HG03342 (cell line): ENCODE data around the gene CRYAB.

Experiments used
- ATAC-seq: cut with Tn5 transposase; IDR thresholded peaks from one replicate; pipeline ENCODE4 v1.9.1; 2021; ENCODE audit warnings: mild to moderate bottlenecking, moderate library complexity; ENCODE audit not compliant: unreplicated experiment

CRYAB gene, protein sequence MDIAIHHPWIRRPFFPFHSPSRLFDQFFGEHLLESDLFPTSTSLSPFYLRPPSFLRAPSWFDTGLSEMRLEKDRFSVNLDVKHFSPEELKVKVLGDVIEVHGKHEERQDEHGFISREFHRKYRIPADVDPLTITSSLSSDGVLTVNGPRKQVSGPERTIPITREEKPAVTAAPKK

DNA sequence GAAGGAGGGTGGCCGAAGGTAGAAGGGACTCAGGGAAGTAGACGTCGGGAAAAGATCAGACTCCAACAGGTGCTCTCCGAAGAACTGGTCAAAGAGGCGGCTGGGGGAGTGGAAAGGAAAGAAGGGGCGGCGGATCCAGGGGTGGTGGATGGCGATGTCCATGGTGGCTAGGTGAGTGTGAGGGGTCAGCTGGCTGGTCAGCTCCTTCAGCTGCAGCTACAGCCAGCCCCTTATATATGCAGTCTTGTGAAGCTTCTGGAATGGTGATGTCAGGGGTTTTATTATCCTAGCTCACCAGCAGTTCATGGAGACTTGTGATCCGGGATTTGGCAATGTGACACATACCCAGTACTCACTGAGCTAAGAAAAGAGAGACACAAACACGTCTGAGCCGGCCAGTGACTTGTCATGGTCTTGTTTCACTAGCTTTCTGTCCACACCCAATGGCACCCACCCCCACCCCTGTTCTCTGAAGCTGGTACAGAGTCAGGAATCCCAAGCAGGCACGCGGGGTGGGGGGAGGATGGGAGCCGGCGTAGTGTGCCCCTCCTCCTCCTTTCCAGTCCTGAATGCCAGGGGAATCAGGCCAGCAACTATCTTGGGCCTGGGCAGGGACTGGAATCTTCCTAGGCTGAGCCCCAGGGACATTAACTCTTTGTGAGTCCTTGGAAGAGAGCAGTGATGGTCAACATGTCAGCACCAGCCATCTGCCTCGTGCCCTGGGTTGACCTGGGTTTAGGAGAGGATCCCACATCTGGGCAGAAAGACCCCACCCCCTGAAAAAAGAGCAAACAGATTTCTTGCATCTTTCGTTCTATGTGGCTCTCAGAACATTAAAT is at the start of gene CRYAB:
Gene CRYAB, minus strand, starts transcription at position 208 of the 839 bp plus-strand sequence. Its CDS starts 46 bp downstream, at position 162.
- no peak for ATAC-seq

DNA sequence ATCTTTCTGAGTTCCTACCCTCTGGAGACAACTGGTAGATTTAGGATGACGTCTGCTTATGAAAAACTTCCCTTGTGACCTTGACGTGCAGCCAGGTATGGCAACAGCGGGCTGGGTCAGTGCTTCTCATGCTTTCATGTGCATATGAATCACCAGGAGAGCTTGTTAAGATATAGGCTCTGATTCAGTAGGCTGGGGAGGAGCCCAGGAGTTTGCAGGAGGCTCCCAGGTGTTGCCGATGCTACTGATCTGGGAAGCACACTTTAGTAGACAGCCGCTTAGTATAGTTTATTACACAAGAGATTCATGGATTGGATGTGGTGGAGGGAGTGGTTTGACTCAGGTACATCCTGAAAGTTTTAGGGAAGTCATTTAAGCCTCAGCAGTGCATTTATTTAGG is 49.3 kb upstream of the CRYAB start:
- ATAC-seq: no peak

DNA sequence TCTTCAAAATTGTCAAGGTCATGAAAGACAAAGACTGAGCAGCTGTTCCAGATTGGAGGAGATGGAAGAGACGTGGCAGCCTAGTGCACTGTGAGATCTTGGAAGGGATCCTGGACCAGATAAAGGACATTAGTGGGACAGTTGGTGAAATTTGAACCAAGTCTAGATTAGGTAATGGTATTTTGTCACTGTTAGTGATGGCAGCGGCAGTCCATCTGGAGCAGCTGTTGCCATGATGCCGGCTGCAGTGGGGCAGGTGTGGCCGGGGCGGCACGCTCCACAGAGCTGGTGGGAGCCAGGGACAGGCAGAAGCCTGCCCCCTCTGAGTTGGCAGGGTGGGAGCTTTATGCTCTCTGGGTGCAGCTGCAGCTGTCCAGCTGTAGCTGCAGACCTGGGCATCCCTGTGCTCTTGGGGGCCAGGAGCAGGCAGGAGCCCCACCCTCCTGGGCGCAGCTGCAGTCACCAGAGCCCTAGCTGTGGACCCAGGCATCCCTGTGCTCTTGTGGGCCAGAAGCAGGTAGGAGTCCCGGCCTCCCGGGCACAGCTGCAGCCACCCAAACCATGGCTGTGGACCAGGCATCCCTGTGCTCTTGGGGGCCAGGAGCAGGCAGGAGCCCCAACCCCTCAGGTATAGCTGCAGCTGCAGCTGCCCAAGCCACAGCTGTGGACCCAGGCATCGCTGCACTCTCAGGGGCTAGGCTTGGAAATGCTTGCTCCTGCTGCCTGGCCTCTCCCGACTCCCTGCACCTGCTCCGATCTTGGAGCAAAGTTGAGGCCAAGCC is 46.3 kb upstream of the CRYAB start:
- ATAC-seq: no peak

DNA sequence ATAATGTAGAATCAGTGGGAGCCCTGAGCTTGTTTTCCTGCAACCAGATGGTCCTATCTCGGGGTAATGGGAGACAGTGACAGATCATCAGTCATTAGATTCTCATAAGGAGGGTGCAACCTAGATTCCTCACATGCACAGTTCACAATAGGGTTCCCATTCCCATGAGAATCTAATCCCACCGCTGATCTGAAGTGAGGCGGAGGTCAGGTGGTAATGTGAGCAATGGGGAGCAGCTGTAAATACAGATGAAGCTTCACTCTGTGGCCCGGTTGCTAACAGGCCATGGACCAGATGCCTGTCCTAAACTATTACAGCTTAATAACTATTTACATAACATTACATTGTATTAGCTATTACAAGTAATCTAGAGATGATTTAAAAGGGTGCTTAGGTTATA is 42.6 kb upstream of the CRYAB start:
- no peak for ATAC-seq

DNA sequence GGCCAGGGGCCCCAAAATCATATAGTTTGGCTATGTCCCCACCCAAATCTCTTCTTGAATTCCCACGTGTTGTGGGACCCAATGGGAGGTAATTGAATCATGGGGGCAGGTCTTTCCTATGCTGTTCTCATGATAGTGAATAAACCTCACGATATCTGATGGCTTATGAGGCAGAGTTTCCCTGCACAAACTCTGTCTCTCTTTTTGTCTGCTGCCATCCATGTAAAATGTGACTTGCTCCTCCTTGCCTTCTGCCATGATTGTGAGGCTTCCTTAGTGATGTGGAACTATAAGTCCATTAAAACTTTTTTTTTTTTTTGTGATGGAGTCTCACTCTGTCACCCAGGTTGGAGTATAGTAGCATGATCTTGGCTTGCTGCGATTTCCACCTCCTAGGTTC is 40.0 kb upstream of the CRYAB start:
- ATAC-seq: no peak

DNA sequence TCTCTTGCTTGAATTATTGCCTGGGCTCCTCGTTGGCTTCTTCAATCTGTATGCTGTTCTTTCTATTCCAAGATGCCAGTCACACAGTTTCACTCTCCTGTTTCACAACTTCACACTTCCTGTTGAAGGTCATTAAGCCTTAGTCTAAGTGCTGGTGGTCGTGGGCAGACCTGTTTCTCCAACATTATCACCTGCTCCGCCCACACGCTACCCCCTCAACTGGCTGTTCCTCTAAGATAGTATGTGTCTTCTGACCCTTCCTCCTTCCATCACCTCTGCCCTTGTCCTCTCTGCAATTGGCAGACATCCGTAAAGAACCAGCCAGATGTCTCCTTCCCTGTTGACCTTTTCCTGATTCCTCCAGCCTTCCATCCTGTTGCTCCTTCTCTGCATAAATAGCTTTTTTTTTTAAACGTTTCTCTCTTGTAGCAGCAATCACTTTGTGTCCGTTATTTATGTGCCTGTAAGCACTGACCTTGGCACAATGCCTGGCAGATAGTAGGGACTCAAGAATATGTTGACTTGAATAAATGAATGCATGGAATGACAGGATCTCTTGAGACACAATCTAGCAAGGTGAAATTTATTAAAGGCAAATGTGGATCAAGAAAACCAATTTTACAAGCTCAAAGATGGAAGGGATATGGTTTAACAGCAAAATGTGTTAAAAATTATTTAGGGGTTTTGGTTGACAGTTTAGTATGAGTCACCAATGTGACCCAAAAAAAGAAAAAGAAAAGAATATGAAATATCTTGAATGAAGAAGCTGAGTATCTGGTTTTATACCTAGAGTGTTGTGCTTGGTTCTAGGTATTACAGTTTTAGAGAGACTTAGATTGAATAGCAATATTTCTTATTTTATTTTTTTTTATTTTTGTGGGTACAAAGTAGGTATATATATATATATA is 38.2 kb upstream of the CRYAB start:
- ATAC-seq: no peak

DNA sequence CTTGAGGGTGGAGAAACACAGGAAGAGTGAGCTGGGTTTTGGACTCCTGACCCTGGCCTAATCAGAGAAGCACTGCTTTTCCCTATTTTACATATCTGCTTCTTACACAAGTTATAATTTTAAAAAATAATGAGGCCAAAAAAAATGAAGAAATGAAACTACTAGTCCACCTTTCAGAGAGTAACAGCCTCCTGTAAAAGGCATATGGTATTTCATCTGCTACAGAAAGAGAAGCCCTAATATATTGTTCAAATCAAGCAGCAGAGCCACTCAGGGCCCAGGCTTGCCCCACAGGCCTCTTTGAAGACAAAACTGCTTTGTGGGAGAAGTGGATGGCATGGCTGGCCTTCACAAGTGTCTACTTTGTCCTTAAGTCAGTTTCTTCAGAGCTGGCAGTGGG is 35.6 kb upstream of the CRYAB start:
- no peak for ATAC-seq

DNA sequence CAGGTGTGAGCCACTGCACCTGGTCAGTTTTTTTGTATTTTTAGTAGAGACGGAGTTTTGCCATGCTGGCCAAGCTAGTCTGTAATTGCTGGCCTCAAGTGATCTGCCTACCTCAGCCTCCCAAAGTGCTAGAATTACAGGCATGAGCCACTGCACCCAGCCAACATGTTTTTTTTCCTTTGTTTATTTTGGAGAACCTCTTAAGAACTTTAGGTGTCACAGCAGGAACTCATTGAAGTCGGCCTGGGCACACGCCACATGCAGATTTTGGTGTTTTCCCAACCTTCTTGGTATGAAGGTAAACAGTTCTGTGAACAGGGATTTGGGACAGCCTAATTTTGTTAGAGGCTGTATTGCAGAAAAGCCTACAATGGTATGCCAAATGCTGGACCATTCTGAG is 34.9 kb upstream of the CRYAB start:
- no peak for ATAC-seq

DNA sequence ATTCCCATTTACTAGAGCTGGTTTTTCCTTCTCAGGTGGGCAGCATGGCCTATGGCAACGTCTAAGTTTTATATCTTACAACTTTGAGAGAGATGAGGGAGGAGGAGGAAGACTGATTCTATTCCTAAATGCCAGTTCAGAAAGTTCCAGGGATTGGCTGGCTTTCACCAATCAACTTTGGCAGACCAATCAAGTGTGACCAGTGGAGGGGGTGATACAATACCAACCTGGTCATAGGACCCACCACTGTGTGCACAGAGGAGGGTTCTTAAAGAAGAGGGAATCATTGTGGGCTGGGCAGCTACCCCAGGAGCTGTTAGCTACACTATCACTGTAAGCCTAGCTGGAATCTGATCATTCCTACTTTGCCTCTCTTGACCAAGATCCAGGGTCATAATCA is 33.6 kb upstream of the CRYAB start:
- no peak for ATAC-seq

DNA sequence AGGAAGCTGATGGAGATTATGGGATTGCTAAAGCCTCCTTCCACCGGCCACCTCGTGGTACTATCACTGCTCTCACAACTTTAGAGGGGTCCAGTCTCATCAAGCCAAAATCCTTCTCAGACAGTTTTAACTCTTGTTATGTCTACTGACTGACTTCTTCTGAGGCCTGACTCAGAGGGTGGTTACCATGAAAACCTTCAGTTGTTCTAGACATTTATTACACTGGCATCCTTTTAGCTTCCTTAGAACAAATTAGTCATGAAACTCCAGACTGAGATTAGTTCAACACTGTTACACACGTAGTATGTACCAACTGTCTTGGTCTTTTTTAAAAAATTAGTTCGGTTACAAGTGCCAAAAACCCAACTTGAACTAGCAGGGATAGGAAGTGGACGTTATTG is 33.1 kb upstream of the CRYAB start:
- ATAC-seq: no peak

DNA sequence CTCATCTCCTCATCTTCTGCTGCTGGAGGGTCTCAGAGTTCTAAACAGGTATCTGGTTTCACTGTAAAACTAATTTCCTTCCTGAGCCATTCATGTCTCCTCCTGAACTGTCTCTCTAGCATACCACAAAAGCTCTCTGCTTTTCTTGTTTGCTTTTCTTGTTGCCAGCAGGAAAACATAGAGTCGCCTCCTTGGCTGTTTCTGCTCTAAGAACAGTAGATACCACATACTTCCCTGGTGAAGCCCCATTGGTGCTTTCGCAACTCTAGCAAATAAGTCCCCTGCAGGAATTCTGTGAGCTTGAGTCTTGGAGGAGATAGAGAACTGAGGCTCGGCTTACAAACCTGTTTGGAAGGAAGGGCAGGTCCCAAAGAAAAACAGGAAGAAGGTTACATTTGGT is 32.6 kb upstream of the CRYAB start:
- ATAC-seq: no peak

DNA sequence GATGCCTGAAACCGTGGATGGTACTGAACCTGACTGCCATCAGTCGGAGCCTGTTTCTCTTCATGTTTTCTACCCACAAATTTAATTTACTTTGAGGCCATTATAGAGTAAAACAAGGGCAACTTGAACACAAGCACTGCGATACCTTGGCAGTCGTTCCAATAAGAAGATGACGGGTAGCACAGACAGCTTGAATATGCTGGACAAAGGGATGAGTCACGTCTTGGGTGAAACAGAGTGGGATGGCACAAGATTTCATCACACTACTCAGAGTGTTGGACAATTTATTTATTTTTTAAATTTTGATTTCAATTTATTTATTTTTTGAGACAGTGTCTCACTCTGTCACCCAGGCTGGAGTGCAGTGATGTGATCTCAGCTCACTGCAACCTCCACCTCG is 31.3 kb upstream of the CRYAB start:
- no peak for ATAC-seq

DNA sequence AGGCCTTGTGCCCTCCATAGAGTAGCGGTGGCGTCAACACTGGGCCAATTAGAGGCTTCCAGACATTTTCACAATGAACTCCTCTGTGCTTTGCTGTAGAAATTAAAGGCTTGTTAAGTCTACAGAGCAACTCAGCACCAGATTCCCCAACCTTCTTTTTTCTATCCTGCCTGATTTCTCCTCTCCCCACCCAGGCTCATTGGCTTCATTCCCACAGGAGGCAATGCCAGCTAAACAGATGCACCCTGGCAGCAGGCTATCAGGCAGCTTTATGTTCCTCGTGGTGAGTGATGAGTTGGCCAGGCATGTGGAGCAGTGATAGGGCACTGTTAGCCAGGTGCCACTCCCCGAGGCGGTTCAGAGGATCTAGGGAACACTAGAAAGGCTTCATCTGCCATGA is 30.4 kb upstream of the CRYAB start:
- ATAC-seq: no peak

DNA sequence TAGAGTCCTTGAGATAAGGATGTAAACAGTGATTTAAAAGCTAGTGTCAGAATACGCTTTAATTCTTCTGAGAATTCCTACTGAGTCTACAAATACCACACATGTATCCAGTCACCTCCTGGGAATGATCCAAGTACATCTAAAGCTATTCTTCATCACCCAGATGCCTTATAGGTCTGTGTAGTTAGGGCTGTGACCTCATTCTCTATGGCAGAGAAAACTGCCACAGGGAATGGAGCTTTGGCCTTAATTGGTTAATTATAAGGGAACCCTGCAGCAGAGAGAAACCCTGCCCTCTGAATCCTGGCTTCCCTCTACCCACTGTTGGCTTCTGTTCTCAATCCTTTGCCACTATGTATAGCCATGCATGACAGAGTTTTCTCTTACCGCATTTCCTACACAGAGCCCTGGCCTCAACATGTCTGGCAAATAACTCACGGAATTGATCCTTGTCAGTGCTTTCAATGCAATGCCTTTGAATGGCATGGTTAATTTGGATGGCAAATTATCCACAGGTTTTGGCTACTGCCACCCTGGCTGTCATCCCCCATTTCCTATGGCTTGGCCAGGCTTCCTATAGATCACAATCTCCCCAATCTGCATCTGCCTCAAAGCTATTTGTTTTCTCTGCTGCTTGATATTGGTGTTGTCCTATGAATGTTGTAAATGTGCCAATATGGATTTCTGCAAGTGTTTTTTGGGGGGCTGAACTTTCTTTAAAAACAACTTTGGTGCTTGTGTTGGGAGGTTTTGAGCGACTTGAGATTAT is 28.4 kb upstream of the CRYAB start:
- ATAC-seq: no peak

DNA sequence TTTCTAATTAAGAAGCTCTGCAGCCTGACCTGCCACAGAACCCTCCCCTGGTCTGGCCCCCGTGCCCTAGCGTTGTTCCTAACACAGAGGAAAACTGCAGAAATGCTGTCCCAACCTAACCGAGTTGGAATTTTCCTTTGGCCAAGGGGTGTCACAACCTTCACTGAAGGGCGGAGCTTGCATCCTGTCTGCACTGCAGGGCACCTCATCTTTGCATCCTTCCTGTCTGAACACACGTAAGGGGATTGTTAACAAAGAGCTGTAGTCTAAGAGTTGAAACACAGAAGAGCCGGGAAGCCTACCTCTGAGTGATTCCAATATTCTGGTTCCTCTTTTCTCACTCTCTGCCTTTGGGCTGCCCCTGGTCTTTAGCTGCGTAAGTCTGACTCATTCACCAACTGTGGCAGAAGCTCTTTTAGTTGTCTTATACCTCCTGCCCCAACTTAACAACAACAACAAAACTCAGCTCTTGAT is 27.2 kb upstream of the CRYAB start:
- ATAC-seq: peak; percentile 90

DNA sequence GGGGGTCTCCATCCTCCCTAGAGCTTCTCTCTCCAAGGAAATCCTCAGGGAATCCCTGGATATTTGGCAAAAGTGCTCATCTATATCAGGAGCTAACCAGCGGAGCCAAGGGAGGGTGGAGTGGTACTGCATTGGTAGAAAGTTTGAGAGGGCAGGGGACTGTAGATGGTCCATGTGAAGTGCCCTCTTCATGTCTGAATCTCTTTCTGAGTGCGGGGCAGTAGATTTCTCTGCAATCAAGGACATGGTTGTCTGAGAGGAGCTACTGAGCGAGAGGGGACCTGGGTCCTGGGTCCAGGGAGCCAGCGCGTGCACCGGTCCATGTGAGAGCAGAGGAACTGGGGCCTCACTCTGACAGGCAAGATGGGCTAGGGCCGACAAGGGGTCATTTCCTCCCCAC is 26.3 kb upstream of the CRYAB start:
- no peak for ATAC-seq

DNA sequence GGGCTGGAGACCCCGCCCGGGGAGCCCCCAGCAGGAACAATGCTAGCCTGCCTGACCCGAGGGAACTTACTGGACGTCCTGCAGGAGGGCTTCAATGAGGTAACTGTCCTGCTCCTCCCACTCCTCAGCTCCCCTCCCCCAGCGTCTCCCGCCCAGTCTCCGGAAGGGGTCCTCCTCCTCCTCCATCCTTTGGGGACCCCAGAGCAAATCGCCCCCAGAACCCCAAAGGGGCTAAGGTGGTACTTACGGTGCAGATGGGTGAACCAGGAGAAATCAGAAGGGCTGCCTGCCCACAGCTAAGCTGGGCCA is 25.8 kb upstream of the CRYAB start:
- no peak for ATAC-seq

DNA sequence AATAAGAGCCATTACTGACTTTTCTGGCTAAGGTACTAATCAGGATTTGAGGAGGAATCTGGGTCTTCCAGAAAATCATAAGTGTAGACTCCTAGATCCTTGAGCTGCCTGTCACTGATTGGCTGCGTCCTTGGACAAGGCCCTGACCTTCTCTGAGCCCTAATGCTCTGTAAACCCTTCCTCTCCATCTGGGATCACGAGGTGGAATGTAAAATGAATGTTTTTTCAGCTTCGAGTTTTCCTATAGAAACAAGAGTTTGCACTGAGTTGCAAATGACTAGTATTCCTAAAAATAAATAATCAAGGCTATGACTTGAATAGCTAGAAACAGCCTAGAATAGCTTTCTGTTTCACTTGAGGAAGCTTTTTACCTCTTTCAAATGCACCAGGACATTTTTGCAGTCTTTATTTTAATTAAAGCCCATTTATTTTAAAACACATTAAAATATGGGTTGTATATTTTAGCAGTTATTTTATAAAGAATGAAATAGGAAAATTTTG is 24.5 kb upstream of the CRYAB start:
- no peak for ATAC-seq

DNA sequence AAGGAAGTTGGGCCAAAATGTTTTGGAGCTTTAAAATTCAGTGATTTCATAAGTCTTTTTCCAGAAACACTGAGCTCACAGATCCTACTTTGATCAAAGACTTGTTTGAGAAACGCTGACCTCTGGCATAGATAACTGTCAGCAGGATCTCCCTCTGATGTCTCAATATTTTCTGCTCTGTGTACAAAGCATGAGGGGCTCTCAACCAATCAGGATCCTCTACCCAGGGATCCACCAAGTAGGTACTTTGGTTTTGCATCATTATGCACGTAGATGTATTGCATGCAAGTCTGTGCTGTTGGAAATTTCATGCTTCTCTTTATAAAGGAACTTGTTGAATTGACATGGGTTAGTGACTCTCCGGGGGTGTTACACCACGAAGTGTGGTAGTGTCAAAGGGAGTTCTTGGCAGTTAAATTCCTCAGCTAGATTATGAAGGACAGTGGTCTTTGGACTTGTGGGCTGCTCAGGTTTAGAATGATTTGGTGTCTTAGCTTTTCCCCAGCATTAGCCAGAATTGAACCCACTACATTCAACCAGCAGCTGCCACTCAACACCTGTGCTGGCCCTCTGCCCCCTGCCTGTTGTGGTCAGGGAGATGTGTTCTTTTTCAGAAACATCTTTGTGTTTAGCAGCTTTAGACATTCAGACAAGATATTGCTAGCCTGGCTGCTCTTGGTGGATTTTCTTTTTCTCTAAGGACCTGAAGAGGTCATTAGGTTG is 23.9 kb upstream of the CRYAB start:
- no peak for ATAC-seq
